HCT116 (cell line): ENCODE measurements around the gene KPNB1. TPM values are rescaled to one million over a fixed set of nuclear protein-coding genes. Genes with fewer than 3 reads are reported as not detected.

ENCODE experiments used
- ATAC-seq: fragments of 200-7000 bp; cut with Tn5 transposase; 2 replicates; pipeline ENCODE4 v1.9.1; 2020; ENCODE audit warnings: mild to moderate bottlenecking, moderate library complexity
- BruUV-seq: library from RNA; stranded (reverse); fragments of 400-500 nt; replicated peaks from 2 replicates; lab custom pipeline; 2021; lab: Mats Ljungman, UMichigan
- CTCF ChIA-PET: fragments of 300-600 bp; sonication (Branson Sonifier 250); formaldehyde crosslinking; loops from one replicate; lab custom pipeline; 2021; ENCODE audit warnings: antibody characterized with exemption; lab: Charles Lee
- POLR2A ChIA-PET: fragments of 300-600, 350-600 bp; sonication (Branson Sonifier 250); formaldehyde crosslinking; loops from one replicate; lab custom pipeline; 2021; ENCODE audit warnings: antibody characterized with exemption; lab: Charles Lee
- RAD21 ChIA-PET, 2 experiments: fragments of 300-600 bp; sonication (Branson Sonifier 250); formaldehyde crosslinking; loops; one replicate each; lab custom pipeline; 2023; ENCODE audit warnings: low total read pairs in 2 of 2; ENCODE audit not compliant: uncharacterized antibody in 2 of 2, unreplicated experiment in 2 of 2, low non-redundant PET in 1 of 2; lab: Charles Lee
- DNase-seq: peaks from one replicate; pipeline ENCODE4 v3.0.0-alpha.2; 2010; ENCODE audit warnings: low read depth, low spot score
- H2AFZ ChIP-seq: fragments of 200-600 bp; shearing (Covaris generic), sonication (generic); 2 replicates; pipeline ENCODE4 v1.6.1; 2017; ENCODE audit warnings: low read depth, mixed run types, mixed read lengths, antibody characterized with exemption, low read length; ENCODE audit not compliant: poor library complexity, severe bottlenecking
- H3K27ac ChIP-seq: 2 replicates; pipeline ENCODE4 v1.5.1; 2012; ENCODE audit warnings: low read depth, low read length
- H3K27me3 ChIP-seq: fragments of 200-600 bp; sonication (generic); 2 replicates; pipeline ENCODE4 v1.6.1; 2016; ENCODE audit warnings: mixed run types, low read length, mixed read lengths; ENCODE audit not compliant: insufficient read depth
- H3K36me3 ChIP-seq, 2 experiments: fragments of 200-500 bp in 1 of 2; fragments of 200-600 bp in 1 of 2; sonication (Bioruptor generic) in 1 of 2; sonication (generic) in 1 of 2; 2 replicates each; pipeline versions ENCODE4 v1.5.1 to v1.6.1; 2014 to 2016; ENCODE audit warnings: low read length in 2 of 2, inconsistent platforms in 1 of 2, mixed read lengths in 1 of 2, mixed run types in 1 of 2; ENCODE audit not compliant: insufficient read depth in 2 of 2, control insufficient read depth in 1 of 2
- H3K4me1 ChIP-seq, 2 experiments: fragments of 200-600 bp in 1 of 2; sonication (generic) in 1 of 2; 2 replicates each; pipeline versions ENCODE4 v1.5.1 to v1.6.1; 2012 to 2017; ENCODE audit warnings: low read length in 2 of 2, inconsistent platforms in 1 of 2, mild to moderate bottlenecking in 1 of 2, mixed read lengths in 1 of 2, mixed run types in 1 of 2, moderate library complexity in 1 of 2; ENCODE audit not compliant: insufficient read depth in 2 of 2, control insufficient read depth in 1 of 2
- H3K4me2 ChIP-seq: fragments of 200-600 bp; sonication (generic); 2 replicates; pipeline ENCODE4 v1.6.1; 2017; ENCODE audit warnings: mixed run types, low read length, mixed read lengths
- H3K4me3 ChIP-seq, 2 experiments: fragments of 200-600 bp in 1 of 2; sonication (generic) in 1 of 2; replicated peaks in 1 of 2; 2 replicates each; pipeline ENCODE4 v1.5.1; 2011 to 2016; ENCODE audit warnings: low read length in 2 of 2, control low read depth in 1 of 2, low read depth in 1 of 2, mild to moderate bottlenecking in 1 of 2, mixed read lengths in 1 of 2, mixed run types in 1 of 2
- H3K79me2 ChIP-seq: fragments of 200-600 bp; sonication (generic); 2 replicates; pipeline ENCODE4 v1.6.1; 2017; ENCODE audit warnings: mild to moderate bottlenecking, mixed run types, low read length, moderate library complexity, mixed read lengths; ENCODE audit not compliant: insufficient read depth
- H3K9ac ChIP-seq: fragments of 200-600 bp; sonication (generic); 2 replicates; pipeline ENCODE4 v1.6.1; 2016; ENCODE audit warnings: low read length, mixed read lengths
- H3K9me2 ChIP-seq: fragments of 200-600 bp; sonication (generic), shearing (Covaris generic); 2 replicates; pipeline ENCODE4 v1.6.1; 2017; ENCODE audit warnings: mixed run types, mild to moderate bottlenecking, moderate library complexity; ENCODE audit not compliant: insufficient read depth
- H3K9me3 ChIP-seq, 2 experiments: fragments of 200-500 bp in 1 of 2; fragments of 200-600 bp in 1 of 2; sonication (Bioruptor generic) in 1 of 2; sonication (generic) in 1 of 2; 2 replicates each; pipeline ENCODE4 v1.6.1; 2014 to 2017; ENCODE audit warnings: low read length in 2 of 2, mixed read lengths in 2 of 2, inconsistent platforms in 1 of 2, low read depth in 1 of 2, mild to moderate bottlenecking in 1 of 2, mixed run types in 1 of 2, moderate library complexity in 1 of 2; ENCODE audit not compliant: control insufficient read depth in 1 of 2, insufficient read depth in 1 of 2
- H4K20me1 ChIP-seq: fragments of 200-600 bp; sonication (generic), shearing (Covaris generic); 2 replicates; pipeline ENCODE4 v1.6.1; 2017; ENCODE audit warnings: mixed run types, mild to moderate bottlenecking, moderate library complexity; ENCODE audit not compliant: insufficient read depth
- CEBPB ChIP-seq: IDR thresholded peaks from 2 replicates; pipeline ENCODE4 v1.6.1; 2012; ENCODE audit warnings: low read depth
- EGR1 ChIP-seq: IDR thresholded peaks from 2 replicates; pipeline ENCODE4 v1.6.1; 2012; ENCODE audit warnings: low read depth
- EZH2 ChIP-seq: fragments of 200-600 bp; sonication (generic); IDR thresholded peaks from 2 replicates; pipeline ENCODE4 v1.6.1; 2017; ENCODE audit warnings: antibody characterized with exemption, mixed run types
- EZH2phosphoT487 ChIP-seq: fragments of 200-600 bp; IDR thresholded peaks from 2 replicates; pipeline ENCODE4 v1.6.1; 2018; ENCODE audit warnings: antibody characterized with exemption, borderline replicate concordance
- FOSL1 ChIP-seq: IDR thresholded peaks from 2 replicates; pipeline ENCODE4 v1.6.1; 2012; ENCODE audit warnings: low read depth
- JUND ChIP-seq: IDR thresholded peaks from 2 replicates; pipeline ENCODE4 v1.6.1; 2012
- POLR2A ChIP-seq: IDR thresholded peaks from 2 replicates; pipeline ENCODE4 v1.7.0; 2011; ENCODE audit warnings: borderline replicate concordance; ENCODE audit not compliant: insufficient read depth, insufficient read length; ENCODE audit errors: extremely low read depth
- POLR2AphosphoS5 ChIP-seq: IDR thresholded peaks from 2 replicates; pipeline ENCODE4 v1.6.1; 2011; ENCODE audit warnings: mild to moderate bottlenecking, low read depth, low read length, moderate library complexity
- SIN3A ChIP-seq: IDR thresholded peaks from 2 replicates; pipeline ENCODE4 v1.6.1; 2012; ENCODE audit warnings: low read depth
- TCF7L2 ChIP-seq: IDR thresholded peaks from 2 replicates; pipeline ENCODE4 v1.7.0; 2011; ENCODE audit warnings: borderline replicate concordance, inconsistent platforms; ENCODE audit not compliant: insufficient read depth, insufficient read length; ENCODE audit errors: extremely low read depth
- ZFX ChIP-seq: fragments of 450-650 bp; IDR thresholded peaks from 2 replicates; pipeline ENCODE4 v1.6.1; 2017
- ZNF274 ChIP-seq: fragments of 200-500 bp; sonication (Bioruptor generic); IDR thresholded peaks from 2 replicates; pipeline ENCODE4 v1.6.1; 2014; ENCODE audit warnings: mild to moderate bottlenecking, low read depth, low read length, inconsistent platforms
- intact Hi-C: fragments of 100-400 bp; cut with micrococcal nuclease; formaldehyde crosslinking; loops from 2 replicates; pipeline ENCODE4 v1.10.0; 2022
- total RNA-seq: library from RNA; stranded (reverse); gene quantifications from one replicate; pipeline ENCODE4 v1.2.1, GENCODE V29; 2021; ENCODE audit not compliant: unreplicated experiment
- TF ChIP-seq, protein P1 (sequence below): IDR thresholded peaks from 2 replicates; pipeline ENCODE4 v1.6.1; 2012; ENCODE audit warnings: low read depth
- TF ChIP-seq, protein P2 (sequence below), 3 experiments: fragments of 200-600 bp in 1 of 3; sonication (generic) in 1 of 3; IDR thresholded peaks in 2 of 3; conservative IDR thresholded peaks in 1 of 3; 2 replicates each; pipeline ENCODE4 v1.5.1; 2012 to 2017; ENCODE audit warnings: low read depth in 2 of 3, low read length in 2 of 3, antibody characterized with exemption in 1 of 3, borderline replicate concordance in 1 of 3, control low read depth in 1 of 3, mild to moderate bottlenecking in 1 of 3, mixed read lengths in 1 of 3, mixed run types in 1 of 3, moderate library complexity in 1 of 3; ENCODE audit not compliant: insufficient read depth in 1 of 3
- TF ChIP-seq, protein P3 (sequence below): IDR thresholded peaks from 2 replicates; pipeline ENCODE4 v1.6.1; 2011; ENCODE audit warnings: mild to moderate bottlenecking, low read length, moderate library complexity; ENCODE audit not compliant: insufficient replicate concordance; ENCODE audit errors: extremely low read depth
- TF ChIP-seq, protein P4 (sequence below): IDR thresholded peaks from 2 replicates; pipeline ENCODE4 v1.6.1; 2012

KPNB1 gene
- total RNA-seq, 1 experiment from 2014 or later: 526 TPM

DNA sequence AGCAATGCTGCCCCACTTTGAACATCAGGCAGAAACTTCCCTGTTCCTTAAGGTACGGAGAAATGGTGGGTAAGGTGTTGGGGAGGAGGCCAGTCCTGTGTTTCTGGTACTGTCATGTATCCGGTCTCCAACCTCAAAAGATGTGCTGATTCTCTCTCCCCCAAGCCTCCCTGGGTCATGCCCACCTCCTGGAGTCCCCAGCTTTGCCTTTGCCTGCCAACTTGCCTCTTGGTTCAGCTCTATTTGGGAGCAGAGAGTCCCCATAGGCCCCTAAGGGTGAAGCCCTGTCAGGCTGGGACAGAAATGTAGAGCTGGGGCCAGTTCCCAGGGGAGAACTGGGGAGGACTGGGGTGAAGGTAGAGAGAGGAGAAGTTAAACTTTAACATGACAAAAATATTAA, 81.7 kb downstream of the KPNB1 start:
- H3K9ac ChIP-seq: no peak overlapping the region
- no peaks in the 10 kb centered on the region for H4K20me1 ChIP-seq
- H3K27me3 ChIP-seq: peaks cover 6% of the 10 kb centered on the region; the same call in 1 of the 2 replicates
- ChIA-PET RAD21 (no interaction called here), CTCF (no interaction called here), POLR2A (no interaction called here)
- BruUV-seq: no TSS peak
- peaks cover 0 to 9% of the 10 kb centered on the region in 2 experiments; a peak in 2 of 4 replicates for H3K4me1 ChIP-seq
- no peak overlapping the region for H3K4me2 ChIP-seq
- H3K79me2 ChIP-seq: no peaks in the 10 kb centered on the region
- H3K9me3 ChIP-seq: no peaks in the 10 kb centered on the region
- no peak for TF ChIP-seq SIN3A
- no peak for TF ChIP-seq POLR2A
- TF ChIP-seq, protein P1, sequence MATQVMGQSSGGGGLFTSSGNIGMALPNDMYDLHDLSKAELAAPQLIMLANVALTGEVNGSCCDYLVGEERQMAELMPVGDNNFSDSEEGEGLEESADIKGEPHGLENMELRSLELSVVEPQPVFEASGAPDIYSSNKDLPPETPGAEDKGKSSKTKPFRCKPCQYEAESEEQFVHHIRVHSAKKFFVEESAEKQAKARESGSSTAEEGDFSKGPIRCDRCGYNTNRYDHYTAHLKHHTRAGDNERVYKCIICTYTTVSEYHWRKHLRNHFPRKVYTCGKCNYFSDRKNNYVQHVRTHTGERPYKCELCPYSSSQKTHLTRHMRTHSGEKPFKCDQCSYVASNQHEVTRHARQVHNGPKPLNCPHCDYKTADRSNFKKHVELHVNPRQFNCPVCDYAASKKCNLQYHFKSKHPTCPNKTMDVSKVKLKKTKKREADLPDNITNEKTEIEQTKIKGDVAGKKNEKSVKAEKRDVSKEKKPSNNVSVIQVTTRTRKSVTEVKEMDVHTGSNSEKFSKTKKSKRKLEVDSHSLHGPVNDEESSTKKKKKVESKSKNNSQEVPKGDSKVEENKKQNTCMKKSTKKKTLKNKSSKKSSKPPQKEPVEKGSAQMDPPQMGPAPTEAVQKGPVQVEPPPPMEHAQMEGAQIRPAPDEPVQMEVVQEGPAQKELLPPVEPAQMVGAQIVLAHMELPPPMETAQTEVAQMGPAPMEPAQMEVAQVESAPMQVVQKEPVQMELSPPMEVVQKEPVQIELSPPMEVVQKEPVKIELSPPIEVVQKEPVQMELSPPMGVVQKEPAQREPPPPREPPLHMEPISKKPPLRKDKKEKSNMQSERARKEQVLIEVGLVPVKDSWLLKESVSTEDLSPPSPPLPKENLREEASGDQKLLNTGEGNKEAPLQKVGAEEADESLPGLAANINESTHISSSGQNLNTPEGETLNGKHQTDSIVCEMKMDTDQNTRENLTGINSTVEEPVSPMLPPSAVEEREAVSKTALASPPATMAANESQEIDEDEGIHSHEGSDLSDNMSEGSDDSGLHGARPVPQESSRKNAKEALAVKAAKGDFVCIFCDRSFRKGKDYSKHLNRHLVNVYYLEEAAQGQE: no peak
- TF ChIP-seq EZH2: no peak
- TF ChIP-seq, protein P2, sequence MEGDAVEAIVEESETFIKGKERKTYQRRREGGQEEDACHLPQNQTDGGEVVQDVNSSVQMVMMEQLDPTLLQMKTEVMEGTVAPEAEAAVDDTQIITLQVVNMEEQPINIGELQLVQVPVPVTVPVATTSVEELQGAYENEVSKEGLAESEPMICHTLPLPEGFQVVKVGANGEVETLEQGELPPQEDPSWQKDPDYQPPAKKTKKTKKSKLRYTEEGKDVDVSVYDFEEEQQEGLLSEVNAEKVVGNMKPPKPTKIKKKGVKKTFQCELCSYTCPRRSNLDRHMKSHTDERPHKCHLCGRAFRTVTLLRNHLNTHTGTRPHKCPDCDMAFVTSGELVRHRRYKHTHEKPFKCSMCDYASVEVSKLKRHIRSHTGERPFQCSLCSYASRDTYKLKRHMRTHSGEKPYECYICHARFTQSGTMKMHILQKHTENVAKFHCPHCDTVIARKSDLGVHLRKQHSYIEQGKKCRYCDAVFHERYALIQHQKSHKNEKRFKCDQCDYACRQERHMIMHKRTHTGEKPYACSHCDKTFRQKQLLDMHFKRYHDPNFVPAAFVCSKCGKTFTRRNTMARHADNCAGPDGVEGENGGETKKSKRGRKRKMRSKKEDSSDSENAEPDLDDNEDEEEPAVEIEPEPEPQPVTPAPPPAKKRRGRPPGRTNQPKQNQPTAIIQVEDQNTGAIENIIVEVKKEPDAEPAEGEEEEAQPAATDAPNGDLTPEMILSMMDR (IDR thresholded peaks at IDR 0.05 in 2 of 3, conservative IDR thresholded peaks at IDR 0.05 in 1 of 3; ENCODE audit: borderline replicate concordance in 1 of 3, insufficient read depth in 1 of 3, low read depth in 2 of 3, low read length in 2 of 3): no peak; a peak in 1 of 6 replicates
- no peak for TF ChIP-seq CEBPB
- no peak for TF ChIP-seq POLR2AphosphoS5
- TF ChIP-seq TCF7L2: no peak
- TF ChIP-seq EZH2phosphoT487: no peak
- TF ChIP-seq FOSL1: no peak
- TF ChIP-seq ZNF274: no peak
- TF ChIP-seq, protein P3, sequence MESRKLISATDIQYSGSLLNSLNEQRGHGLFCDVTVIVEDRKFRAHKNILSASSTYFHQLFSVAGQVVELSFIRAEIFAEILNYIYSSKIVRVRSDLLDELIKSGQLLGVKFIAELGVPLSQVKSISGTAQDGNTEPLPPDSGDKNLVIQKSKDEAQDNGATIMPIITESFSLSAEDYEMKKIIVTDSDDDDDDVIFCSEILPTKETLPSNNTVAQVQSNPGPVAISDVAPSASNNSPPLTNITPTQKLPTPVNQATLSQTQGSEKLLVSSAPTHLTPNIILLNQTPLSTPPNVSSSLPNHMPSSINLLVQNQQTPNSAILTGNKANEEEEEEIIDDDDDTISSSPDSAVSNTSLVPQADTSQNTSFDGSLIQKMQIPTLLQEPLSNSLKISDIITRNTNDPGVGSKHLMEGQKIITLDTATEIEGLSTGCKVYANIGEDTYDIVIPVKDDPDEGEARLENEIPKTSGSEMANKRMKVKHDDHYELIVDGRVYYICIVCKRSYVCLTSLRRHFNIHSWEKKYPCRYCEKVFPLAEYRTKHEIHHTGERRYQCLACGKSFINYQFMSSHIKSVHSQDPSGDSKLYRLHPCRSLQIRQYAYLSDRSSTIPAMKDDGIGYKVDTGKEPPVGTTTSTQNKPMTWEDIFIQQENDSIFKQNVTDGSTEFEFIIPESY: no peak
- TF ChIP-seq, protein P4, sequence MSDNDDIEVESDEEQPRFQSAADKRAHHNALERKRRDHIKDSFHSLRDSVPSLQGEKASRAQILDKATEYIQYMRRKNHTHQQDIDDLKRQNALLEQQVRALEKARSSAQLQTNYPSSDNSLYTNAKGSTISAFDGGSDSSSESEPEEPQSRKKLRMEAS: no peak
- no peak for TF ChIP-seq JUND
- no peak for TF ChIP-seq EGR1
- no peak for TF ChIP-seq ZFX
- H3K9me2 ChIP-seq: no peaks in the 10 kb centered on the region
- H3K36me3 ChIP-seq: no peaks in the 10 kb centered on the region
- DNase-seq: no peak
- no peak for ATAC-seq
- H3K4me3 ChIP-seq: no peak overlapping the region
- H3K27ac ChIP-seq: no peak overlapping the region
- intact Hi-C loops: loop anchor here (5.0 kb wide), 1 partner anchor 71 kb away; no protein-coding TSS in a partner anchor
- no peak overlapping the region for H2AFZ ChIP-seq
